IMR-90 (cell line): ENCODE data around the gene SERPINI1. TPM values are rescaled to one million over a fixed set of nuclear protein-coding genes. Genes with fewer than 3 reads are reported as not detected.

Experiments
- ATAC-seq: fragments of 200-7000 bp; cut with Tn5 transposase; 2 replicates; pipeline ENCODE4 v1.9.1; 2020; ENCODE audit warnings: low read depth, mild to moderate bottlenecking, moderate library complexity
- BruUV-seq: library from RNA; stranded (reverse); fragments of 400-500 nt; replicated peaks from 2 replicates; lab custom pipeline; 2021; lab: Mats Ljungman, UMichigan
- CTCF ChIA-PET: fragments of 300-600 bp; formaldehyde crosslinking; extraction: SDS; loops from one replicate; lab custom pipeline; 2021; ENCODE audit warnings: antibody characterized with exemption; lab: Yijun Ruan, JAX
- POLR2A ChIA-PET: fragments of 300-600 bp; sonication (Branson Sonifier 250); formaldehyde crosslinking; loops from one replicate; lab custom pipeline; 2022; ENCODE audit warnings: antibody characterized with exemption; ENCODE audit not compliant: unreplicated experiment; lab: Charles Lee
- DNase-seq: peaks from one replicate; pipeline ENCODE4 v3.0.0; 2013
- H2AFZ ChIP-seq: replicated peaks from 2 replicates; pipeline ENCODE3; 2013; ENCODE audit warnings: low read length, mild to moderate bottlenecking; ENCODE audit not compliant: poor library complexity
- H2AK5ac ChIP-seq: 2 replicates; pipeline ENCODE4 v1.6.1; 2013; ENCODE audit warnings: low read depth, low read length, inconsistent platforms
- H2AK9ac ChIP-seq: replicated peaks from 2 replicates; pipeline ENCODE3; 2013; ENCODE audit warnings: mild to moderate bottlenecking, low read depth, low read length, moderate library complexity; ENCODE audit not compliant: poor library complexity
- H2BK120ac ChIP-seq: 2 replicates; pipeline ENCODE4 v1.6.1; 2013; ENCODE audit warnings: low read depth, low read length, inconsistent platforms
- H2BK15ac ChIP-seq: 3 replicates; pipeline ENCODE4 v1.6.1; 2013; ENCODE audit warnings: low read depth, low read length, inconsistent platforms
- H2BK20ac ChIP-seq: 2 replicates; pipeline ENCODE4 v1.6.1; 2013; ENCODE audit warnings: low read depth, mild to moderate bottlenecking, inconsistent platforms, low read length, moderate library complexity
- H2BK5ac ChIP-seq: 2 replicates; pipeline ENCODE4 v1.6.1; 2013; ENCODE audit warnings: mild to moderate bottlenecking, low read depth, low read length, inconsistent platforms; ENCODE audit not compliant: poor library complexity, severe bottlenecking
- H3K14ac ChIP-seq: replicated peaks from 2 replicates; pipeline ENCODE4 v1.6.1; 2013; ENCODE audit warnings: low read depth, low read length, inconsistent platforms
- H3K18ac ChIP-seq: 2 replicates; pipeline ENCODE4 v1.6.1; 2013; ENCODE audit warnings: low read depth, low read length, control low read depth
- H3K23ac ChIP-seq: 2 replicates; pipeline ENCODE4 v1.6.1; 2013; ENCODE audit warnings: low read depth, low read length, inconsistent platforms
- H3K27ac ChIP-seq: 2 replicates; pipeline ENCODE4 v1.5.1; 2013; ENCODE audit warnings: mild to moderate bottlenecking, control low read depth, low read length; ENCODE audit not compliant: insufficient read depth
- H3K27me3 ChIP-seq: 2 replicates; pipeline ENCODE4 v1.6.1; 2013; ENCODE audit warnings: low read length; ENCODE audit not compliant: control insufficient read depth, insufficient read depth
- H3K36me3 ChIP-seq: 2 replicates; pipeline ENCODE4 v1.6.1; 2013; ENCODE audit warnings: low read length, mixed read lengths; ENCODE audit not compliant: control insufficient read depth, insufficient read depth
- H3K4ac ChIP-seq: 2 replicates; pipeline ENCODE4 v1.6.1; 2013; ENCODE audit warnings: low read depth, low read length, inconsistent platforms
- H3K4me1 ChIP-seq: 2 replicates; pipeline ENCODE4 v1.6.1; 2013; ENCODE audit warnings: low read length, mixed read lengths; ENCODE audit not compliant: control insufficient read depth, insufficient read depth
- H3K4me2 ChIP-seq: 2 replicates; pipeline ENCODE4 v1.6.1; 2013; ENCODE audit warnings: low read depth, mild to moderate bottlenecking, control low read depth, low read length, moderate library complexity
- H3K4me3 ChIP-seq: 2 replicates; pipeline ENCODE4 v1.5.1; 2013; ENCODE audit warnings: low read depth, mild to moderate bottlenecking, control low read depth, low read length, moderate library complexity; ENCODE audit not compliant: insufficient read depth
- H3K56ac ChIP-seq: 2 replicates; pipeline ENCODE4 v1.6.1; 2013; ENCODE audit warnings: low read length, inconsistent platforms; ENCODE audit not compliant: insufficient read depth; ENCODE audit errors: extremely low read depth
- H3K79me1 ChIP-seq, 2 experiments: 2 replicates each; pipeline ENCODE4 v1.6.1; 2013; ENCODE audit warnings: low read length in 2 of 2, inconsistent platforms in 1 of 2, low read depth in 1 of 2
- H3K9ac ChIP-seq: 2 replicates; pipeline ENCODE4 v1.6.1; 2013; ENCODE audit warnings: low read depth, low read length, control low read depth
- H3K9me1 ChIP-seq: 2 replicates; pipeline ENCODE4 v1.6.1; 2013; ENCODE audit warnings: low read length, inconsistent platforms; ENCODE audit not compliant: insufficient read depth
- H3K9me3 ChIP-seq: 2 replicates; pipeline ENCODE4 v1.6.1; 2013; ENCODE audit warnings: low read length; ENCODE audit not compliant: control insufficient read depth, insufficient read depth
- H4K20me1 ChIP-seq: 2 replicates; pipeline ENCODE4 v1.6.1; 2013; ENCODE audit warnings: low read length, inconsistent platforms; ENCODE audit not compliant: insufficient read depth
- H4K5ac ChIP-seq: 2 replicates; pipeline ENCODE4 v1.6.1; 2013; ENCODE audit warnings: mild to moderate bottlenecking, low read depth, low read length, control low read depth
- H4K8ac ChIP-seq, 2 experiments: 2 replicates each; pipeline ENCODE4 v1.6.1; 2013; ENCODE audit warnings: low read depth in 2 of 2, low read length in 2 of 2, control low read depth in 1 of 2, inconsistent platforms in 1 of 2
- H4K91ac ChIP-seq: 2 replicates; pipeline ENCODE4 v1.6.1; 2013; ENCODE audit warnings: low read depth, low read length, inconsistent platforms; ENCODE audit not compliant: insufficient read depth
- POLR2A ChIP-seq: IDR thresholded peaks from 2 replicates; pipeline ENCODE4 v1.6.1; 2012; ENCODE audit warnings: mild to moderate bottlenecking, low read depth, low read length
- SMC3 ChIP-seq: fragments of 150-350 bp; IDR thresholded peaks from 2 replicates; pipeline ENCODE4 v1.6.1; 2016; ENCODE audit warnings: low read depth, mild to moderate bottlenecking, antibody characterized with exemption, low read length, moderate library complexity
- dilution Hi-C: fragments of 300-500 bp; cut with HindIII; formaldehyde crosslinking; loops from one replicate; pipeline ENCODE4 v1.14.3; 2018; ENCODE audit warnings: low sequenced_read_pairs; ENCODE audit not compliant: unreplicated experiment
- in situ Hi-C: fragments of 300-500 bp; cut with MboI; formaldehyde crosslinking; loops from 3 replicates; pipeline ENCODE4 v1.14.3; 2019; ENCODE audit warnings: low sequenced_read_pairs, inconsistent platforms, mixed read lengths
- intact Hi-C: fragments of 100-400 bp; cut with micrococcal nuclease; formaldehyde crosslinking; loops from 2 replicates; pipeline ENCODE4 v1.10.0; 2022
- polyA plus RNA-seq, 3 experiments: library from polyadenylated mRNA; depleted of rRNA; stranded (reverse); fragments of >200 nt; gene quantifications; 2 replicates each; pipeline ENCODE4 v1.2.3, GENCODE V29; 2012; ENCODE audit warnings: low replicate concordance in 1 of 3
- total RNA-seq: library from RNA; depleted of rRNA; stranded (reverse); fragments of >200 nt; gene quantifications from 2 replicates; pipeline ENCODE4 v1.2.3, GENCODE V29; 2012

Gene SERPINI1
- total and polyA plus RNA-seq, 2 of the 4 experiments (the other 2 are of a cell fraction), result 0.36 to 1.3 TPM

DNA sequence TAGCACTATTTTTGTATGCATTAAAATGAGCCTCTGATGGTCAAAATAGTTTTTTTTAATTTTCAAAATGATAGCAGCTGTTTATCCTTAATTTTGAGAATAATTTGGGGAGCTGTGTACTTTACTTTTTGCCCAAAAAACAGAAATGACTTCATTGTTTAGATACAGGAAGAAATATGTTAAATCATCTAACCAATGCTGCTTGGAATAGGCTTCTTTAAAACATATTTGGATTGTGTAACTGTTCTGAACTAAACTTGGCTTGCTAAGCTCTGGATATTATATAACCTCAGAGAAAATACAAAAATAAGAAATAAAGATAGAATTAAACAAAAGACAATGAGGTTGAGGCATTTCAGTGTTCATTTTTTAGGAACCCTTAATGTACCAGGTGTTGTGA is 119.3 kb downstream of the SERPINI1 start:
- H3K4me1 ChIP-seq, result no peaks in the 10 kb centered on the region
- no peak overlapping the region for H3K56ac ChIP-seq
- no peaks in the 10 kb centered on the region for H3K79me1 ChIP-seq
- ATAC-seq (no peak), DNase-seq (no peak)
- no peak overlapping the region for H3K4ac ChIP-seq
- H2AK5ac ChIP-seq, result no peak overlapping the region
- CTCF ChIA-PET, result no interaction called here
- H2BK20ac ChIP-seq, result no peak overlapping the region
- intact Hi-C loops (no loop called here), in situ Hi-C loops (no loop called here), dilution Hi-C loops (no loop called here)
- H3K23ac ChIP-seq, result no peak overlapping the region
- no peaks in the 10 kb centered on the region for H3K9me1 ChIP-seq
- no peaks in the 10 kb centered on the region for H4K20me1 ChIP-seq
- no peak overlapping the region for H2BK120ac ChIP-seq
- H3K9ac ChIP-seq, result no peak overlapping the region
- H3K27ac ChIP-seq, result no peak overlapping the region
- H4K8ac ChIP-seq, result no peak overlapping the region
- H4K5ac ChIP-seq, result no peak overlapping the region
- H3K18ac ChIP-seq, result no peak overlapping the region
- H2BK15ac ChIP-seq, result no peak overlapping the region
- POLR2A ChIA-PET, result no interaction called here
- no peak overlapping the region for H2AK9ac ChIP-seq
- TF ChIP-seq SMC3, result no peak
- TF ChIP-seq POLR2A, result no peak
- no TSS peak for BruUV-seq
- no peak overlapping the region for H3K4me3 ChIP-seq
- no peak overlapping the region for H3K4me2 ChIP-seq
- no peak overlapping the region for H3K14ac ChIP-seq
- no peak overlapping the region for H4K91ac ChIP-seq
- no peaks in the 10 kb centered on the region for H3K36me3 ChIP-seq
- no peaks in the 10 kb centered on the region for H3K27me3 ChIP-seq
- H3K9me3 ChIP-seq, result no peaks in the 10 kb centered on the region
- no peak overlapping the region for H2AFZ ChIP-seq
- H2BK5ac ChIP-seq, result no peak overlapping the region
